Measurements from ENCODE around the gene NLRP14. TPM values are rescaled to one million over a fixed set of nuclear protein-coding genes. Genes with fewer than 3 reads are reported as not detected.

NLRP14 gene
- total and polyA plus RNA-seq, 8 donors, result 0.18 TPM; not detected in 7

DNA sequence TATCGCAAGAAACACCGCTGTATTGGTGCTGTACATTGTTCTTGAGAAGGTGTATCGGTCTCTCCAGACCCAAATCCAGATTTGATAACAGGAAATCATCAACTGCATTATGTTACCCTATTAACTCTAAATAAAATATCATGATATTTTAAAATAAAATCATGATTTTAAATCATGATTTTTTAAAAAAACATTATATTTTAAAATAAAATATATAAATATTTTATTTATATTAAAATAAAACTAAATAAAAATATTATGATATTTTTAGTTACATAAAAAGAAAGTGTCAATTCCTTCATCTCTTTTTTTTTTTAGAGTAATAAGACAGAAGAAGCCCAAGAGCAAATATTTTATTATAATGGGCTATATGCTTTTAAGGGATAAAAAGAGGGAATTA is 96.1 kb downstream of the NLRP14 start:
- TF ChIP-seq CTCF (IDR thresholded peaks at IDR 0.05) (no peak), POLR2A (IDR thresholded peaks at IDR 0.05) (no peak), POLR2AphosphoS5 (IDR thresholded peaks at IDR 0.05) (no peak), EP300 (IDR thresholded peaks at IDR 0.05) (no peak)
- intact Hi-C loops (cut with DNase I; ENCODE audit: low total_unique reads), result no loop called here
- Histone ChIP-seq H3K9me3 (no peaks in the 10 kb centered on the region), H3K36me3 (no peaks in the 10 kb centered on the region), H3K4me1 (no peaks in the 10 kb centered on the region), H3K27ac (no peak overlapping the region), H3K4me3 (no peak overlapping the region), H3K27me3 (peaks cover 0 to 10% (median 4%) of the 10 kb centered on the region in 3 donors)
- 76 to 95% (median 92%) methylated on average over 3 of the region's 3 CpGs for WGBS, 5 donors
- no peak for DNase-seq

Other genes starting within 250 kb of the NLRP14 start
- under 1 TPM in 2 of 5 donors, not detected in 3; 0.29 to 0.55 TPM for gene OR2AG2, start 248.5 kb upstream of the NLRP14 start, total RNA-seq
- gene OR2AG2, start 248.5 kb upstream of the NLRP14 start, polyA plus RNA-seq, result not detected
- gene OR2AG1, start 237.5 kb upstream of the NLRP14 start, total RNA-seq, result under 1 TPM in 1 of 5 donors, not detected in 4; under 0.01 TPM
- gene OR2AG1, start 237.5 kb upstream of the NLRP14 start, polyA plus RNA-seq, result not detected
- under 1 TPM in 1 of 5 donors, not detected in 4; 0.55 TPM for gene OR6A2, start 220.8 kb upstream of the NLRP14 start, total RNA-seq
- gene OR6A2, start 220.8 kb upstream of the NLRP14 start, polyA plus RNA-seq, result not detected
- gene OR10A5, start 174.8 kb upstream of the NLRP14 start, total RNA-seq, result not detected
- not detected for gene OR10A5, start 174.8 kb upstream of the NLRP14 start, polyA plus RNA-seq
- not detected for gene OR10A2, start 157.4 kb upstream of the NLRP14 start, total RNA-seq
- not detected for gene OR10A2, start 157.4 kb upstream of the NLRP14 start, polyA plus RNA-seq
- gene OR10A4, start 143.9 kb upstream of the NLRP14 start, total RNA-seq, result not detected
- gene OR10A4, start 143.9 kb upstream of the NLRP14 start, polyA plus RNA-seq, result not detected
- not detected for gene OR2D2, start 128.0 kb upstream of the NLRP14 start, total RNA-seq
- not detected for gene OR2D2, start 128.0 kb upstream of the NLRP14 start, polyA plus RNA-seq
- not detected for gene OR2D3, start 99.5 kb upstream of the NLRP14 start, total RNA-seq
- gene OR2D3, start 99.5 kb upstream of the NLRP14 start, polyA plus RNA-seq, result not detected
- gene ZNF215, start 94.1 kb upstream of the NLRP14 start, total RNA-seq, result 10 to 100 TPM in 1 of 5 donors, 1 to 10 TPM in 3, under 1 TPM in 1; 0.89 to 12.3 (median 2.4) TPM
- under 1 TPM in 2 of 3 donors, not detected in 1; 0.46 to 0.98 TPM for gene ZNF215, start 94.1 kb upstream of the NLRP14 start, polyA plus RNA-seq
- gene ZNF214, start 133 bp upstream of the NLRP14 start, total RNA-seq, result 1 to 10 TPM in 1 of 5 donors, under 1 TPM in 2, not detected in 2; 0.58 to 4.0 (median 0.87) TPM
- under 1 TPM; 0.37 to 0.63 (median 0.61) TPM for gene ZNF214, start 133 bp upstream of the NLRP14 start, polyA plus RNA-seq
- gene RBMXL2, start 68.5 kb downstream of the NLRP14 start, total RNA-seq, result 1 to 10 TPM in 1 of 5 donors, under 1 TPM in 1, not detected in 3; 0.18 to 7.6 TPM
- not detected for gene RBMXL2, start 68.5 kb downstream of the NLRP14 start, polyA plus RNA-seq
- under 1 TPM in 2 of 5 donors, not detected in 3; 0.73 to 0.89 TPM for gene SYT9, start 231.4 kb downstream of the NLRP14 start, total RNA-seq
- under 1 TPM; 0.10 to 0.31 (median 0.19) TPM for gene SYT9, start 231.4 kb downstream of the NLRP14 start, polyA plus RNA-seq

All from stomach (tissue), 9 donors.